Thyroid gland (tissue), 4 donors: ENCODE results near the gene SBK3.

Experiments
- CTCF ChIP-seq, 6 experiments: fragments of 200-600 bp in 3 of 6; fragments of 450-650 bp in 3 of 6; sonication (generic) in 3 of 6; IDR thresholded peaks; one replicate each; pipeline ENCODE4 v1.5.1; 2016 to 2019; ENCODE audit warnings: antibody characterized with exemption in 6 of 6, mild to moderate bottlenecking in 2 of 6, inconsistent platforms in 1 of 6, moderate library complexity in 1 of 6
- POLR2A ChIP-seq, 2 donors: fragments of 450-650 bp; IDR thresholded peaks; one replicate each; pipeline ENCODE4 v1.6.1; 2017; ENCODE audit warnings: antibody characterized with exemption in 2 of 2, mild to moderate bottlenecking in 2 of 2, moderate library complexity in 1 of 2

- TF ChIP-seq CTCF (IDR thresholded peaks at IDR 0.05), result no peak
- TF ChIP-seq POLR2A (IDR thresholded peaks at IDR 0.05), result no peak
Observed at GRCh38 chr19:55546822-55547614, 1.7 kb upstream of the SBK3 start.
